Left ventricle myocardium inferior (tissue), 1 donor: Measurements from ENCODE around the gene RABL3. TPM values are rescaled to one million over a fixed set of nuclear protein-coding genes. Genes with fewer than 3 reads are reported as not detected.

Experiments
- DNase-seq: peaks from one replicate; pipeline ENCODE4 v3.0.0-alpha.2; 2020
- H3K27ac ChIP-seq: fragments of 200-600 bp; replicated peaks from 2 replicates; pipeline ENCODE4 v1.8.0; 2021
- H3K27me3 ChIP-seq: fragments of 200-600 bp; 2 replicates; pipeline ENCODE4 v1.8.0; 2021; ENCODE audit warnings: low read depth
- H3K36me3 ChIP-seq: fragments of 200-600 bp; 2 replicates; pipeline ENCODE4 v1.8.0; 2021
- H3K4me1 ChIP-seq: fragments of 200-600 bp; 2 replicates; pipeline ENCODE4 v1.8.0; 2021
- H3K4me3 ChIP-seq: fragments of 200-600 bp; 2 replicates; pipeline ENCODE4 v1.8.0; 2021; ENCODE audit warnings: mild to moderate bottlenecking, moderate library complexity
- H3K9me3 ChIP-seq: fragments of 200-600 bp; replicated peaks from 2 replicates; pipeline ENCODE4 v1.8.0; 2021
- CTCF ChIP-seq: fragments of 200-600 bp; IDR thresholded peaks from 2 replicates; pipeline ENCODE4 v1.8.0; 2021; ENCODE audit warnings: antibody characterized with exemption, mild to moderate bottlenecking, borderline replicate concordance
- intact Hi-C: fragments of 100-400 bp; cut with micrococcal nuclease; formaldehyde crosslinking; loops from one replicate; pipeline ENCODE4 v1.11.0; 2022
- total RNA-seq: library from RNA; stranded (reverse); fragmentation: NEBNext Ultra II Directional; extraction: Animal tissue kit (Norgen Biotek cat#: 25700); gene quantifications from one replicate; pipeline ENCODE4 v1.2.1, GENCODE V29; 2021
- donor health status: DM: no; HTN: yes; CAD: no; lungs with severe emphysema.

The RABL3 gene
- total RNA-seq, 1 donor from 2014 or later, result 19.7 TPM

DNA sequence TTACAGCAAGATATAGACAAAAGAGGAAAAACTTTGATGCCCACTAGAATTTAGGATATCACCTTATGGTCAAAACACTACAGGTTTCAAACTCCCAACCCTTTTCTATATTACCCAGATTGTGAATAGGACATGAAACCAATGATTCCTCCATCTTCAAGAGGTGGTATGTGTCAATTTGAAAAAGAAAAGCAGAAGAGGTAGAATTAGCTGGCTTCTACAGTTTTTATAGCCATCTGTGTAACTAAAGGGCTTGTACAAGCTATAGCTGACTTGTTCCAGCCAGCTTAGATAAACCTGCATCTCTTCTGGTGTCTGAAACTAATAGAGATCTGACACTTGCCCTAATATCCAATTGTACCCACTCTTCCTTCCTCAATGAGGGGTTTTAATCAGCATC lies 35.4 kb downstream of the RABL3 start:
- H3K27ac ChIP-seq, result no peak overlapping the region
- H3K27me3 ChIP-seq, result no peaks in the 10 kb centered on the region
- no peaks in the 10 kb centered on the region for H3K4me1 ChIP-seq
- H3K9me3 ChIP-seq, result peaks cover 14% of the 10 kb centered on the region
- TF ChIP-seq CTCF, result no peak
- H3K4me3 ChIP-seq, result no peak overlapping the region
- intact Hi-C loops, result no loop called here
- H3K36me3 ChIP-seq, result peaks cover 54% of the 10 kb centered on the region
- no peak for DNase-seq

DNA sequence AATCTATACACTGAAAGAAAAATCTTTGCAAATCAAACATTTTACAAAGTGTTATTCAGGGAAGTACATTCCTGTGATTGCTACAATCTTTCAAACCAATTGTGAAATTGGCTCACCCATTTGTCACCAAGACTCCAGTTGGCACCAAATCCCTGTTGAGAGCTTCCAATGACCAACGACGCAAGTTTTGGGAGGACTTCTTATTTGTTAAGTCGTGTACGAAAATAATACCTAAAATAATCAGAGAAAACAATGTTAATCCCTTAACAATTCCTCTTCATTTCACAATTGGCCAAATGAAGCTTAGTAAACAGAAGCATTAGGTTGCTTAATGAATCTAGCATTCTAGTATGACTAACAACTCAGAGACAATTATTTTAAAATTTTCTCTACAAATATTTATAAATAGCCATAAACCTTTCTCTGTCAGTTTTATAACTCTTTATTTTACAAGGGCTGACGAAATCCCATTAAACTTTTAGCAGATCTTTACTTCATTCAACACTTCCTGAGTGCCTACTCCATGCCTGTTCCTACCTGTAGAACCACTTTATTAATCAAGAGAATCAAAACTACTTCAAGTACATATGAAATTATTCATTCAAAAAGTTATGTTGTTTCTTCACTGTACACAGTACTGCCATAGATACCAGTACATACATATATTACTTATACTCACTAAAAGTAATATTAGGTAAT lies 36.3 kb downstream of the RABL3 start:
- no peak overlapping the region for H3K27ac ChIP-seq
- peaks cover 54% of the 10 kb centered on the region for H3K36me3 ChIP-seq

GRCh38 chr3:120699333-120699732 lies 43.0 kb downstream of the RABL3 start:
- Histone ChIP-seq H3K9me3 (peaks cover 14% of the 10 kb centered on the region), H3K36me3 (peaks cover 38% of the 10 kb centered on the region), H3K4me3 (no peak overlapping the region), H3K27ac (no peak overlapping the region), H3K27me3 (no peaks in the 10 kb centered on the region), H3K4me1 (no peaks in the 10 kb centered on the region)
- no peak for DNase-seq
- intact Hi-C loops, result no loop called here
- TF ChIP-seq CTCF, result no peak

More for the DNA sequence above, 36.3 kb downstream of the RABL3 start:
- Histone ChIP-seq H3K9me3 (peaks cover 14% of the 10 kb centered on the region), H3K4me3 (no peak overlapping the region), H3K27me3 (no peaks in the 10 kb centered on the region), H3K4me1 (no peaks in the 10 kb centered on the region)
- TF ChIP-seq CTCF, result no peak
- DNase-seq, result no peak
- intact Hi-C loops, result no loop called here

GRCh38 chr3:120693439-120694171 lies 48.7 kb downstream of the RABL3 start:
- Histone ChIP-seq H3K36me3 (peaks cover 20% of the 10 kb centered on the region), H3K4me3 (no peak overlapping the region), H3K27me3 (no peaks in the 10 kb centered on the region), H3K27ac (no peak overlapping the region), H3K9me3 (no peaks in the 10 kb centered on the region), H3K4me1 (peaks cover 5% of the 10 kb centered on the region)
- DNase-seq, result no peak
- intact Hi-C loops, result no loop called here
- no peak for TF ChIP-seq CTCF

DNA sequence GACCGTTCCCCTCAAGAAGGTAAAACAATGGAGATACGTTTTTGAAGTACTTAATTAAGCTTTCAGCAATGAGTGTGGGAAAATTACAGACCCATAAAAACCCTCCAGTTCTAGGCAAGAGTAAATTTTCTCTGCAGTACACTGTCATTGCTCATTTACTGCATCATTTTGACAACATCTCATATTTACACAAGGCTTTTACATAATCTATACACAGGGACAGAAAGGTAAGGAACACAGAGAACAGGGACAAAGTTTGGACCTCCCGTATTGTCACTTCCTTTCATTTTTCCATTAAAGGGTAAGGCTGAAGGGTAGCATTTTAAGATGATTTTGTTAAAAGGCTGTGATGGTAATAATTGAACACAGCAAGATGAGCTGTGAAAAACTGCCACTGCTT lies 52.9 kb downstream of the RABL3 start:
- no peak for TF ChIP-seq CTCF
- no peak overlapping the region for H3K27ac ChIP-seq
- intact Hi-C loops, result no loop called here
- no peaks in the 10 kb centered on the region for H3K27me3 ChIP-seq
- no peaks in the 10 kb centered on the region for H3K9me3 ChIP-seq
- H3K36me3 ChIP-seq, result peaks cover 3% of the 10 kb centered on the region
- no peak for DNase-seq
- no peak overlapping the region for H3K4me3 ChIP-seq
- peaks cover 5% of the 10 kb centered on the region for H3K4me1 ChIP-seq
